Measurements from ENCODE around the gene C16orf54.
"Not testable (repeated sequence)": the region's sequence is repeated elsewhere in the genome, so short reads cannot be mapped to it uniquely, and the experiment has no call there.

Gene C16orf54

DNA sequence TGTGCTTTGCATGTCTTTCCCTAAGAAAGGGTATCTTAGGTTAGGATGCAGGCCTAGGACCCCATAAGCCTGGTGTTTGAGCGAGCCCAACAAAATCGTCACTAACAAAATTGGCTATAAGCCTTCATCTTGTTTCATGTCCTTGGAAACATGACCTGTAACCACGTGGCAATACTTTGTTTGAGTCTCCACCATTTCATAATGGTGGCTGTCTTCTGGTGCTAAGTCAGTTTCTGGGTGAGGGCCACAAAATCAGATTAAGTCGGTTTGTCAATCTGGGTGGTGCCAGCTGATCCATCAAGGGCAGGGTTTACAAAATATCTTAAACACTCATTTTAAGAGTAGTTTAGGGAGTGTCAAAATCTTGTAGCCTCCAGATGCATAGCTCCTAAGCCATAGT lies 33.0 kb downstream of the C16orf54 start:
- TF ChIP-seq, protein P1, sequence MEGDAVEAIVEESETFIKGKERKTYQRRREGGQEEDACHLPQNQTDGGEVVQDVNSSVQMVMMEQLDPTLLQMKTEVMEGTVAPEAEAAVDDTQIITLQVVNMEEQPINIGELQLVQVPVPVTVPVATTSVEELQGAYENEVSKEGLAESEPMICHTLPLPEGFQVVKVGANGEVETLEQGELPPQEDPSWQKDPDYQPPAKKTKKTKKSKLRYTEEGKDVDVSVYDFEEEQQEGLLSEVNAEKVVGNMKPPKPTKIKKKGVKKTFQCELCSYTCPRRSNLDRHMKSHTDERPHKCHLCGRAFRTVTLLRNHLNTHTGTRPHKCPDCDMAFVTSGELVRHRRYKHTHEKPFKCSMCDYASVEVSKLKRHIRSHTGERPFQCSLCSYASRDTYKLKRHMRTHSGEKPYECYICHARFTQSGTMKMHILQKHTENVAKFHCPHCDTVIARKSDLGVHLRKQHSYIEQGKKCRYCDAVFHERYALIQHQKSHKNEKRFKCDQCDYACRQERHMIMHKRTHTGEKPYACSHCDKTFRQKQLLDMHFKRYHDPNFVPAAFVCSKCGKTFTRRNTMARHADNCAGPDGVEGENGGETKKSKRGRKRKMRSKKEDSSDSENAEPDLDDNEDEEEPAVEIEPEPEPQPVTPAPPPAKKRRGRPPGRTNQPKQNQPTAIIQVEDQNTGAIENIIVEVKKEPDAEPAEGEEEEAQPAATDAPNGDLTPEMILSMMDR (IDR thresholded peaks at IDR 0.05; ENCODE audit: low read depth, low read length) = no peak
- no peak overlapping the region for H3K4me3 ChIP-seq (ENCODE audit: low read depth, low read length)

DNA sequence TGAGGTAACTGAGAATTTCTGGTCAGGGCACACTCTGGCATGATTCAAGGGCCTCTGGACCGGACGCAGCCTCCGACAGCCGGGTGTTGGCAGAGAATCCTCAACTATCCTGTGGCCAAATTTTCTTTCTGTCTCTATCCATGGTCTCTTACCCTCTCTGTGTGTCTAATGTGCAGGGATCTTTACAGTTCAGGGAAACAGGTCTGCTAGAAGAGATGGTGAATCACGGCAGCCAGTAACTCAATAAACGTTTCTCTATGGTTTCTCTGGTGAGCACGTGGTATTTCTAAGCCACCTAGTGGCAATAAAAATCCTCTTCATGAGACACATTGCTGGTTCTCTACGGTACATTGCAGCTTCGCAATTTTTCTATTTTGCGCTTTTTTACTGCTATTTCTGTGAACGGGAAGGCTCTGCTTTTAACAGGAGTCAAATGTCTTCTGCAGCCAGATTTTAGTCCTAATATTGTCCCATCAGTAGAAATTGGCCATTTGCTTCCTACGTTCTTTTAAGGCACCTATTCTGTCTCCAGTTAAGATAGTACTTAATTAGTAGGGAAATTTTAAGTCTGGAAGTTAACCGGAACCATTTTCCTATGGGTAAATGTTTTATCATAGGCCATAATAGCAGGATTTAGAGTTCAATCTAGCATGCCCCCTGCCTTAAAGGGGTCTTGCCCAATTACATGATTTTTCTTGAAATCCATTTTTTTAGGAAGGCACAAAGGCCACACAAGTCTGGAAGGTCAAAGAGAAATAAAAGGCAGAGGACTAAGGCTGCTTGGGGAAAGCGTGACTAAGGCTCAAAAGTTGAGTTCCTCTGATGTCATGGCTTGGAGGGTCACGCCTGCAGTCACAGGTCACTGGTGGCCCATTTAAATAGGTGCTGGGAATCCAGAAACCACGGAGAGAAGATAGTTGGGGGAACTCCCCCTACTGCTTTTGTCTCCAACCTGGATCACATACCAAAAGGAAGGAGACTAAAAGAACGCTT lies 35.3 kb downstream of the C16orf54 start:
- no peak overlapping the region for H3K4me3 ChIP-seq (ENCODE audit: low read depth, low read length)
- TF ChIP-seq, protein P1 (IDR thresholded peaks at IDR 0.05; ENCODE audit: low read depth, low read length) = peak; percentile 39

DNA sequence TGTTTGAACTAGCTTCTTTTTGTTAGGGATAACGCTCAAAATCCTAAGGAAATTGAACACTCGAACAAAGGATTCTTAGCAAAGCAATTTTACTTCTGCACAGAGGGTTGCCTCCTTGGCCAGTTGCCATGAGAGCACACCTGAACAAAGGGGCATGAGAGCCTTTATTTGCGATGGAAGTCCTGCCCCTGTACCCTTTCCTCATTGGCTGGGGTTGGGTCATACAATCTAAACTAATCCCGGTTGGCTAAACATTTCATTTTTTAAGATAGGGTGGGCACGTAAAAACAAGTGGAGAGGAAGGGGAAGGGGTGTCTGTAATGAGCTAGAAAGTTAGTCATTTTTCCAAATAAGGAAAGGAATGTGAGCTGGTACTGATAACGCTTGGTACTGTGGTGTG lies 36.1 kb downstream of the C16orf54 start:
- H3K4me3 ChIP-seq (ENCODE audit: low read depth, low read length) = not testable (repeated sequence)

DNA sequence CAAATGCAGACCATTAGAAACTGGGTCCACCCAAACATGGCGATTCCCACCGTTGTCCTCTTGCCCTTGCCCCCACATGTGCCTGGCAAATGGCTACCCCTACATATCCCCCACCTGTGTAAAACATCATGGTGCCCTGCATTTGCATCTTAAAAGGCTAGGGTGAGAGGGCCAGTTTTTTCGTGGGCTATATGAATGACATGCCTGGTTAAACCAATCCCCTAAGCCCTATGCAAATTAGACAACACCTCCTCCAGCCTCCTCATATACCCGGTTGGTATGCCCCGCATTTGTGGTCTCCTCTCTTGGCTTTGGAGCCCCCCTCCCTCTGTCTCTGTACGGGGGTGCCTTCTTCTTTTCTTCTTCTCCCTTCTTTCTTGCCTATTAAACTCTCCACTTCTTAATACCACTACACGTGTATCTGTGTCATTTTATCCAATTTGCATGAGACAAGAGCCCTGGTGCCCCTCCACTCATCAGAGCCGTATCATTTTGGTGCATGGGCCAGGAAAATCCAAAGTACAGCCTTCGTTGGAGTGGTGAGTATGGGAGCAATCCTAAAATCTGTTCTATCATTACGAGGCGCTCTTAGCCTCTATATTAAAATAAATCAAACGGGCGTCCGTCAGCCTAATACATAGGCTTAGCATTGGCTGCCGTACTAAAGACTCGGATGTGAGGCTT lies 36.7 kb downstream of the C16orf54 start:
- TF ChIP-seq, protein P1 (IDR thresholded peaks at IDR 0.05; ENCODE audit: low read depth, low read length) = no peak
- H3K4me3 ChIP-seq (ENCODE audit: low read depth, low read length) = no peak overlapping the region

DNA sequence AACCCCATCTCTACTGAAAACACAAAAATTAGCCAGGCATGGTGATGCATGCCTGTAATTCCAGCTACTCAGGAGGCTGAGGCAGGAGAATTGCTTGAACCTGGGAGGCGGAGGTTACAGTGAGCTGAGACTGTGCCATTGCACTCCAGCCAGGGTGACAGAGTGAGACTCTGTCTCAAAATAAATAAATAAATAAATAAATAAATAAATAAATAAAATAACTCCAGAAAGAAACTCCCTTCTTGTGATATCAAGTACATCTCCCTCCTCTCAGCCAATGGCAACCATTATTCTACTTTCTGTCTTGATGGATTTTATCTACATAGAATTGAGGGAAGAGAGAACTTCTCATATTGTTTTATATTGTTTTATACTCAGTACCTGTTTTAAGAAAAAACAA lies 38.6 kb downstream of the C16orf54 start:
- H3K4me3 ChIP-seq (ENCODE audit: low read depth, low read length) = not testable (repeated sequence)

DNA sequence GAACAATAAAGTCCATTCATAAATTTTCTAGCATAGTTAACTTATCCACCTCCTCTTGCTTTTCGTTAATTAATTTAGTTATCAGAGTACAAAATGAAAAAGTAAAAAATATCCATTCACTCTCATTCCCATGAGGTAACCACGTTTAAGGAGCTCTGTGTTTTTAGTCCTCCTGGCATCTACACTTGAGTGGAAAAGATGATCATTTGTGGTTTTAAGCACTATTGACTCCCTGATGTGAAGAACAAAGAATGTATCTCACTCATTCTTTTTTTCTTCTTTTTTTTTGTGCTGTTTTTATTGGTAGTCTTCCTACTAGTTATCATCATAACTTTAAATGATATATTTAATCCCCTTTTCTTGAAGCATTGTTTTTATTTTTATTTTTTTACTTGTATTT lies 40.8 kb downstream of the C16orf54 start:
- TF ChIP-seq, protein P1 (IDR thresholded peaks at IDR 0.05; ENCODE audit: low read depth, low read length) = no peak
- H3K4me3 ChIP-seq (ENCODE audit: low read depth, low read length) = no peak overlapping the region

DNA sequence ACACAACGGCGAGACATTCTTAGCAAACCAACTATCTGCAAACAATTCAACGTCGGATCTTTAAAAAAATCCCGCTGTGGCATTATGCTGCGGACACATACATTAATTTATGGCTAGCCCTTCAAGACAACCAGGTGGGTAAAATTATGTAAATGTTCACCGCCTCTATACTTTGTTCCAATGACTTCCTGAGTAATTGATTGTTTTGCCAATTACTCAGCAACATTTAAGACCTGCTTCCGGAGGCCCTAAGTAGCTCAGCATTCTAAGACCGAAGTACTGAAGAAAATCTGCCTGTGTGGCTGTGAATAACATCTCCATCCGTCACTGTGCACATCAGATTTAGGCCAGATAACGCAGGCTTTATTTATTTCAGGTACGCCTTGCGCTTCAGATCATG lies 43.5 kb downstream of the C16orf54 start:
- TF ChIP-seq, protein P1 (IDR thresholded peaks at IDR 0.05; ENCODE audit: low read depth, low read length) = no peak
- H3K4me3 ChIP-seq (ENCODE audit: low read depth, low read length) = no peak overlapping the region

DNA sequence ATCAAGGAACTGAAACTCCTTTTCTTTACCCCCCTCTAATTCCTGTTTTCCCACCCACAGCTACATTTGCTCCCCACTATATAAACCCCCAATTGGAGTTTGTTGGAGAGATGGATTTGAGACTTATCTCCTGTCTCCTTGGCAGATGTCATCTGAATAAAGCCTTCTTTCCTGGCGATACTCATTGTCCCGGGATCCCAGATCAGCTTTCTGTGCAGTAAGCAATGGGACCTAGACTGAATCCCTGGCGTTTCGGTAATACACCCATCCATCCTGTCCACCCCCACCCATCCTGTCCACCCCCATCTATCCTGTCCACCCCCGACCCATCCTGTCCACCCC lies 44.6 kb downstream of the C16orf54 start:
- H3K4me3 ChIP-seq (ENCODE audit: low read depth, low read length) = no peak overlapping the region
- TF ChIP-seq, protein P1 (IDR thresholded peaks at IDR 0.05; ENCODE audit: low read depth, low read length) = no peak

Measured in WI38 (cell line).